Activated CD8-positive, alpha-beta T cell treated with anti-CD3 and anti-CD28 coated beads for 36 hours (primary cell): ENCODE data around the gene NAPEPLD. TPM values are rescaled to one million over a fixed set of nuclear protein-coding genes. Genes with fewer than 3 reads are reported as not detected.
"Not testable (repeated sequence)": the region's sequence is repeated elsewhere in the genome, so short reads cannot be mapped to it uniquely, and the experiment has no call there.

Source experiments
- ATAC-seq: fragments of 200-7000 bp; cut with Tn5 transposase; one replicate; pipeline ENCODE4 v1.10.0; 2021; ENCODE audit warnings: mild to moderate bottlenecking, moderate library complexity
- CTCF ChIA-PET: fragments of 350-600 bp; sonication (Branson Sonifier 250); formaldehyde crosslinking; loops from one replicate; lab custom pipeline; 2021; ENCODE audit warnings: antibody characterized with exemption; lab: Charles Lee
- POLR2A ChIA-PET: fragments of 350-600 bp; sonication (Branson Sonifier 250); formaldehyde crosslinking; loops from one replicate; lab custom pipeline; 2021; ENCODE audit warnings: antibody characterized with exemption; lab: Charles Lee
- DNase-seq: peaks from one replicate; pipeline ENCODE4 v3.0.0-alpha.2; 2020
- H3K27ac Mint-ChIP-seq: one replicate; pipeline ENCODE4 v1.8.0; 2021; ENCODE audit warnings: mild to moderate bottlenecking, mixed read lengths
- H3K27me3 Mint-ChIP-seq: one replicate; pipeline ENCODE4 v1.8.0; 2021; ENCODE audit warnings: mixed read lengths
- H3K36me3 Mint-ChIP-seq: one replicate; pipeline ENCODE4 v1.8.0; 2021; ENCODE audit warnings: low read depth, mixed read lengths
- H3K4me1 Mint-ChIP-seq: one replicate; pipeline ENCODE4 v1.8.0; 2021; ENCODE audit warnings: low read depth, mixed read lengths
- H3K4me3 Mint-ChIP-seq: one replicate; pipeline ENCODE4 v1.8.0; 2021; ENCODE audit warnings: mild to moderate bottlenecking, moderate library complexity, mixed read lengths
- H3K9me3 Mint-ChIP-seq: one replicate; pipeline ENCODE4 v1.8.0; 2021; ENCODE audit warnings: mixed read lengths
- intact Hi-C: fragments of 100-400 bp; cut with micrococcal nuclease; formaldehyde crosslinking; loops from one replicate; pipeline ENCODE4 v1.10.0; 2022
- total RNA-seq, 2 experiments: library from RNA; stranded (reverse); gene quantifications; one replicate each; pipeline ENCODE4 v1.2.3, GENCODE V29; 2021
- TF ChIP-seq, protein P1 (sequence below): fragments of 200-600 bp; IDR thresholded peaks from one replicate; pipeline ENCODE4 v1.8.0; 2022; ENCODE audit warnings: antibody characterized with exemption, mild to moderate bottlenecking

Gene NAPEPLD
- total RNA-seq, 2 experiments from 2014 or later = 5.1 to 6.3 TPM

DNA sequence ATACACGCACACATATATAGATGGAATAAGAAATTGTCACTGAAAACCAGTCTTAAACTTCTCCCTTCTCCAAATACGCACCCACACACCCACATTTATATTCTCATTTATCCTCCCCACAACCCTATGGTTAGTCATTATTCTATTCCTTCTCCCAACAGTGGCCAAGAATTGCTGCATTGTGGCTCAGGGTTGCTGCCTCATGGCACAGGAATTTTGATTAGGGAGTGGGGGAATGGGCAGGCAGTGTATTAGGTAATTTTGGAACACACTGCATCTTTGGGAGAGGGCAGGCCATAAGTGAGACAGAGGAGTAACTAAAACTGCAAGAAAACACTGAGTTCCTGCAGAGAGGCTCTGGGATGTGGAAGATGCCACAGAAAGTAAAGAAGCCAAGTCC, 35.7 kb downstream of the NAPEPLD start:
- CTCF ChIA-PET = no interaction called here
- DNase-seq = no peak
- Mint-ChIP-seq H3K27me3 (no peaks in the 10 kb centered on the region), H3K4me3 (no peak overlapping the region), H3K9me3 (peaks cover 10% of the 10 kb centered on the region), H3K4me1 (peaks cover 13% of the 10 kb centered on the region), H3K36me3 (peaks cover 51% of the 10 kb centered on the region), H3K27ac (no peak overlapping the region)
- TF ChIP-seq, protein P1, sequence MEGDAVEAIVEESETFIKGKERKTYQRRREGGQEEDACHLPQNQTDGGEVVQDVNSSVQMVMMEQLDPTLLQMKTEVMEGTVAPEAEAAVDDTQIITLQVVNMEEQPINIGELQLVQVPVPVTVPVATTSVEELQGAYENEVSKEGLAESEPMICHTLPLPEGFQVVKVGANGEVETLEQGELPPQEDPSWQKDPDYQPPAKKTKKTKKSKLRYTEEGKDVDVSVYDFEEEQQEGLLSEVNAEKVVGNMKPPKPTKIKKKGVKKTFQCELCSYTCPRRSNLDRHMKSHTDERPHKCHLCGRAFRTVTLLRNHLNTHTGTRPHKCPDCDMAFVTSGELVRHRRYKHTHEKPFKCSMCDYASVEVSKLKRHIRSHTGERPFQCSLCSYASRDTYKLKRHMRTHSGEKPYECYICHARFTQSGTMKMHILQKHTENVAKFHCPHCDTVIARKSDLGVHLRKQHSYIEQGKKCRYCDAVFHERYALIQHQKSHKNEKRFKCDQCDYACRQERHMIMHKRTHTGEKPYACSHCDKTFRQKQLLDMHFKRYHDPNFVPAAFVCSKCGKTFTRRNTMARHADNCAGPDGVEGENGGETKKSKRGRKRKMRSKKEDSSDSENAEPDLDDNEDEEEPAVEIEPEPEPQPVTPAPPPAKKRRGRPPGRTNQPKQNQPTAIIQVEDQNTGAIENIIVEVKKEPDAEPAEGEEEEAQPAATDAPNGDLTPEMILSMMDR = no peak
- POLR2A ChIA-PET = no interaction called here
- intact Hi-C loops = no loop called here
- no peak for ATAC-seq

- ATAC-seq, H3K27ac Mint-ChIP-seq, intact Hi-C loops, CTCF ChIA-PET, H3K27me3 Mint-ChIP-seq, H3K4me3 Mint-ChIP-seq, H3K4me1 Mint-ChIP-seq, H3K9me3 Mint-ChIP-seq, DNase-seq: not testable (repeated sequence)
- H3K36me3 Mint-ChIP-seq = peaks cover 38% of the 10 kb centered on the region
- POLR2A ChIA-PET = interaction anchor here (1.0 kb wide), 1 partner anchor 10 kb away, joined by 4 read pairs; no protein-coding TSS in a partner anchor
Observed at GRCh38 chr7:103106703-103107070, 42.2 kb downstream of the NAPEPLD start.

DNA sequence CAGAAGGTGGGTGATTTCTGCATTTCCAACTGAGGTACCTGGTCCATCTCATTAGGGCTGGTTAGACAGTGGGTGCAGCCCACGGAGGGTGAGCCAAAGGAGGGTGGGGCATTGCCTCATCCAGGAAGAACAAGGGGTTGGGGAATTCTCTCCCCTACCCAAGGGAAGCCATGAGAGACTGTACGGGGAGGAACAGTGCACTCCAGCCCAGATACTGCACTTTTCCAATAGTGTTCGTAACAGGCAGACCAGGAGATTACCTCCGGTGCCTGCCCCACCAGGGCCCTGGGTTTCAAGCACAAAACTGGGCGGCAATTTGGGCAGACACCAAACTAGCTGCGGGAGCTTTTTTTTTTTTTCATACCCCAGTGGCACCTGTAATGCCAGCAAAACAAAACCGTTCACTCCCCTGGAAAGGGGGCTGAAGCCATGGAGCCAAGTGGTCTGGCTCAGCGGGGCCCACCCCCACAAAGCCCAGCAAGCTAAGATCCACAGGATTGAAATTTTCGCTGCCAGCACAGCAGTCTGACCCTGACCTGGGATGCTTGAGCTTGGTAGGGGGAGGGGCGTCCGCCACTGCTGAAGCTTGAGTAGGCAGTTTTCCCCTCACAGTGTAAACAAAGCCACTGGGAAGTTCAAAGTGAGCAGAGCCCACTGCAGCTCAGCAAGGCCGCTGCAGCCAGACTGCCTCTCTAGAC, 42.7 kb downstream of the NAPEPLD start:
- POLR2A ChIA-PET = interaction anchor here (0.8 to 1.0 kb wide), 2 partner anchors 10 to 12 kb away, joined by 3 to 4 read pairs; no protein-coding TSS in a partner anchor
- ATAC-seq (no peak), DNase-seq (no peak)
- intact Hi-C loops = no loop called here
- Mint-ChIP-seq H3K27me3 (no peaks in the 10 kb centered on the region), H3K27ac (no peak overlapping the region), H3K4me3 (no peak overlapping the region), H3K4me1 (peaks cover 10% of the 10 kb centered on the region), H3K36me3 (peaks cover 35% of the 10 kb centered on the region), H3K9me3 (peaks cover 10% of the 10 kb centered on the region)
- TF ChIP-seq, protein P1 = no peak
- CTCF ChIA-PET = no interaction called here

DNA sequence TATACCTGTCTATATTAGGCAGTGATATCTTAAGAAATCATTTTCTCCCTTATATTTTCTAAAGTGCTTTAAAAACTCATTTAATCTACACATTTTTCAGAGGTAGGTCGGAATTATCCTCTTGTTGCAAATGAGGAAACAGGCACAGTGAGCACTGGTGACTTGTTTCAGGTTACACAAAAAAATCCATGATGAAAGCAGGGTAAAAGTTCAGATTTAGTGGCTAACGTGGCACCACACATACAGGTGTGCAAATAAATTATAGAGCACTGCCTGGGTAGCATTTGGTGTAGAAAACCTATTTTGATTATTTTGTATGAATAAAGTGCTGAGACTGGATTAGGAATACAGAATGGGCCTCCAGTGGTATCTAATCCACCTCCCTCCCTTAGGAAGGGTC, 47.4 kb downstream of the NAPEPLD start:
- Mint-ChIP-seq H3K36me3 (peaks cover 13% of the 10 kb centered on the region), H3K4me1 (no peaks in the 10 kb centered on the region), H3K9me3 (no peaks in the 10 kb centered on the region), H3K27me3 (no peaks in the 10 kb centered on the region), H3K27ac (no peak overlapping the region), H3K4me3 (no peak overlapping the region)
- DNase-seq (no peak), ATAC-seq (no peak)
- ChIA-PET POLR2A (no interaction called here), CTCF (no interaction called here)
- TF ChIP-seq, protein P1 = no peak
- intact Hi-C loops = no loop called here

GRCh38 chr7:103100348-103100747, 48.6 kb downstream of the NAPEPLD start:
- H3K27me3 Mint-ChIP-seq = no peaks in the 10 kb centered on the region
- intact Hi-C loops = no loop called here
- H3K9me3 Mint-ChIP-seq = no peaks in the 10 kb centered on the region
- ATAC-seq (no peak), DNase-seq (no peak)
- CTCF ChIA-PET = no interaction called here
- TF ChIP-seq, protein P1 = no peak
- no peak overlapping the region for H3K4me3 Mint-ChIP-seq
- no peaks in the 10 kb centered on the region for H3K4me1 Mint-ChIP-seq
- no peak overlapping the region for H3K27ac Mint-ChIP-seq
- H3K36me3 Mint-ChIP-seq = peaks cover 15% of the 10 kb centered on the region
- POLR2A ChIA-PET = no interaction called here
